Fibroblast of mammary gland (primary cell): Measurements from ENCODE around the gene TIE1.

Source experiments
- DNase-seq: peaks from one replicate; pipeline ENCODE4 v3.0.0-alpha.2; 2010; ENCODE audit warnings: low read depth
- H3K4me3 ChIP-seq: 2 replicates; pipeline ENCODE4 v1.5.1; 2011; ENCODE audit warnings: low read depth, mild to moderate bottlenecking, low read length, moderate library complexity; ENCODE audit not compliant: control insufficient read depth
- CTCF ChIP-seq: conservative IDR thresholded peaks from 2 replicates; pipeline ENCODE4 v1.5.1; 2011; ENCODE audit warnings: low read depth, low read length, inconsistent platforms; ENCODE audit not compliant: control insufficient read depth, insufficient read depth

The TIE1 gene

GRCh38 chr1:43279161-43279560 lies 21.6 kb upstream of the TIE1 start:
- H3K4me3 ChIP-seq, result no peak overlapping the region
- no peak for DNase-seq
- TF ChIP-seq CTCF, result no peak

GRCh38 chr1:43279666-43280065 lies 21.1 kb upstream of the TIE1 start:
- no peak for TF ChIP-seq CTCF
- no peak for DNase-seq

GRCh38 chr1:43280692-43281091 lies 20.1 kb upstream of the TIE1 start:
- H3K4me3 ChIP-seq, result no peak overlapping the region
- DNase-seq, result no peak
- no peak for TF ChIP-seq CTCF

More at GRCh38 chr1:43279666-43280065, 21.1 kb upstream of the TIE1 start:
- no peak overlapping the region for H3K4me3 ChIP-seq

GRCh38 chr1:43282220-43283195 lies 18.3 kb upstream of the TIE1 start:
- TF ChIP-seq CTCF, result no peak
- DNase-seq, result no peak
- no peak overlapping the region for H3K4me3 ChIP-seq

- no peak for TF ChIP-seq CTCF
- H3K4me3 ChIP-seq, result no peak overlapping the region
- DNase-seq, result no peak
Observed at GRCh38 chr1:43284065-43284464, 16.7 kb upstream of the TIE1 start.

GRCh38 chr1:43284546-43285110 lies 16.2 kb upstream of the TIE1 start:
- TF ChIP-seq CTCF, result no peak
- H3K4me3 ChIP-seq, result no peak overlapping the region
- DNase-seq, result no peak
